GM19324 (cell line): ENCODE measurements around the gene KIFAP3.

Experiments
- ATAC-seq: cut with Tn5 transposase; IDR thresholded peaks from one replicate; pipeline ENCODE4 v1.9.1; 2021; ENCODE audit warnings: mild to moderate bottlenecking, moderate library complexity; ENCODE audit not compliant: unreplicated experiment, low FRiP score

KIFAP3 gene

GRCh38 chr1:169999331-169999741 lies 75.2 kb downstream of the KIFAP3 start:
- no peak for ATAC-seq

DNA sequence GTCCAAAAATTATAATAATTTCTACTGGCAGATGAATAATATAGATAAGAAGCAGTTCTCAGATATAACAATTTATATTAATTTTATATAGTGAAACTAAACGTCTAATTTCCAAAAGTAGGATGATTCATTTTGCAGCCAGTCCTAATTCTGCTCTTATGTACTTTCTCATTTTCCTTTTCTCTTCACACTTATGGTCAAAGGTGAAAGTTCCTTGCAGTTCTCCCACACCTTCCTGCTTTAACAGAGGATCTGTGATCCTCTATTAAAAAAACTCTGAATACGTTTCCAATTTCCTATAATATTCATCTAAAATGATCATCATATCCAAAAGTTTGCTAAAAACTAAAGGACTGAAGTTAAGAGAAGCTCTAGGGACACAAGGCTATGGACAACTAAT lies 78.5 kb downstream of the KIFAP3 start:
- no peak for ATAC-seq

DNA sequence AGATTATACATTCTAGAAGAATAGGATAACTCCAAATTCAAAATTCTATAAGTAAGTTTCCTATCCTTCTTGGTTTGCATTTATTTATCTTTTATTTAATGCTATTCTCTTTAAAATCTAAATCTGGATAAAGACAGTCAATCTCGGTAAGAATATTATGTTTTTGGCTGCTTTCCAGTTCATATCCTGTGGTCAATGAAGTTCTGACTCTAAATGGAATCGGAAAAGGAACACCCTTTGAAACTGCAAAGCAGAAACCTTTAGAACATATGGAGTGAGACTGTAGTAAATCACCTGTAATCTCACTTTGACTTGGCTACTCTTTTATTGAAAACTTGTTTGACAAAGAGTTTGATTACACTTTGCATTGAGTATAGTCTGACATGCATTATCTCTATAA lies 85.2 kb downstream of the KIFAP3 start:
- no peak for ATAC-seq

DNA sequence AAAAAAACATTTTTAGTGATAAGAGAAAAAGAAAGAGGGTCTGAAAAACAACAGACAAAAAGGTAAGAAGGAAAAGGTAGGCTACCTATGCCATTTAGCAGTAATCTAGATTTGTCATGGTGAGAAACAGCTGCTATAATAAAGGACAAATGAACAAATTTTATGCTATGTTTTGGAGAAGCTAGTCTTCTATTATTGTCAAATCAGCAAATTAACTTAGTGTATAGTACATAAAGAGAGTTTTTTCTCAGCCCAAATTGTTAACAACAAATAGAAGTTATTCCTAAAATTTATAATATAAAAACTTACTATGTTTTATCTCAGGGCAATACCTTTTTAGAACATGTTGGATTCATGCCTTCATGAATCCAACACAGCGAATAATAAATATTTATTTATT lies 88.7 kb downstream of the KIFAP3 start:
- no peak for ATAC-seq

GRCh38 chr1:169974067-169974466 lies 100.4 kb downstream of the KIFAP3 start:
- no peak for ATAC-seq

GRCh38 chr1:169970114-169970513 lies 104.4 kb downstream of the KIFAP3 start:
- ATAC-seq = no peak

DNA sequence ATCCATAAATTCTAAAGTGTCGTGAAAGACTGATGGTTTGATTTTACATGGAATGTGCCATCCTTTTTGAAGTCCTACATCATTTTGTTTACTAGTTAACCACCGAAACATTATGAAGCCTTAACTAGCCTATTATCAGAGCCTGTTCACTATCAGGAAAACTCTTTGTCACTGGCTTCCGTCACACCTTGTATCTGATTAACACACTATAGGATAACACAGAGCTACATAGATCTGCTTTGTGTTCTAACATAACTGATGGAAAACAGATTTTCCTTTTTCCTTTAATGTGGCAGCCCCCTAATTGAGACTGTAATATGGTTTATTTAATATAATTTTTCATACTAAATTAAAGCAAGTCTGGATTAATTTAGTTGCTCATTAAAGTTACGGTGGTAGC lies 106.3 kb downstream of the KIFAP3 start:
- ATAC-seq = no peak

- ATAC-seq = no peak
Observed at GRCh38 chr1:169964206-169964605, 110.3 kb downstream of the KIFAP3 start.

DNA sequence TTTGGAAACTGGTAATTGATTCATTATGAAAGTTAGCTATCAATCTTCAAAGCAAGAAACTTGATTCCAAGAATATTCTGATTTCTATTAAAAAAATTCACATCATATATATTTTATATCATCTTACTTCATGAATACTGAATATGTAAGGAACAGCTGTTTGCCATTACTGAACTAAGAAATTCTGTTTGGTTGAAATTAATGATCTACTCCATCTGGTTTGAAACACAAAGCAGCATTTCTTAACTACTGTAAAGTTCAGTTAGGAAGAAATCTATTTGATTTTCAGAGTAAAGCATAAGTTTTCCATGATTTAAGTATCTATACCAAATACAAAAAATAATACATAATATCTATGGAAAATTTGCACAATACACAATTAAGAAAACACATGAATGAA lies 114.8 kb downstream of the KIFAP3 start:
- ATAC-seq = no peak

- no peak for ATAC-seq
Observed at GRCh38 chr1:169958987-169959386, 115.5 kb downstream of the KIFAP3 start.

GRCh38 chr1:169957884-169958283 lies 116.6 kb downstream of the KIFAP3 start:
- no peak for ATAC-seq

DNA sequence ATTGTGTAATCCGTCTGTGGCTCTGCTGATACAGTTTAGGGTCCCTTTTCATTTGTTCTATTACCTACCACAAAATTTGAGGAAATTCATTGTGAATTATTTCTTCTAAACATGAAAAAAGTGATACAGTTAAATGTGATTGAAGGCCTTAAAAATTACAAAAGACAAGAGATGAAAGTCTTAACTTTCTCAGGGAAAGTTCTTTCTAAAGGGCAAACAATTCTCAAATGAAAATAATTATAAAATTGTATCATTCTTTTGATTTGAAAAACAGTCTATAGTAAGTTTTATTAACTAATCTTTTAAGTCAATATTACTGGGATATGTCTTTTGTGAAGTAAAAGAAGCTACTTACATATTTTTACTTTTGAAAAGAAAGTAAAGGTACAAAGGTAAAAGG lies 123.4 kb downstream of the KIFAP3 start:
- no peak for ATAC-seq

GRCh38 chr1:169949139-169949538 lies 125.4 kb downstream of the KIFAP3 start:
- no peak for ATAC-seq

GRCh38 chr1:169946206-169946605 lies 128.3 kb downstream of the KIFAP3 start:
- ATAC-seq = no peak

GRCh38 chr1:169945181-169945580 lies 129.3 kb downstream of the KIFAP3 start:
- no peak for ATAC-seq

DNA sequence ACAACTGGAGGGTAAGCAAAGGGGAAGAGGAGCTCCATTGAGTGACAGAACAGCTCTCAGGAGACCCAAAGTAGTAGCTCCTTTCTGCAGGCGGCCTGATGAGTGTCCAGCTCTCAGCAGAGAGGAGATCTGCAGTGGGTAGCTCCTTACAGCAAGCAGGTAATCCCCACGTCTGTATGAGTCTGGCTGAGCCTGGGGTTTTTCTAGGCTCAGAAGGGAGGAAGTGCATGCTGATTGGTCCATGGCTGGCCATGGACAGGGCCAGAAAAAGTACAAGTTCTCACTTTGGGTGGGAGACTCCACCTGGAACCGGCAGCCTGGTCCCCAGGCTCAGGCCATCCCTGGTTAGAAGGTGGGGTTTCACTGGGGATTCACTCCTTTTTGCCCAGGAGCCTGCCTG lies 129.9 kb downstream of the KIFAP3 start:
- no peak for ATAC-seq

- no peak for ATAC-seq
Observed at GRCh38 chr1:169943963-169944526, 130.4 kb downstream of the KIFAP3 start.

GRCh38 chr1:169941982-169942830 lies 132.3 kb downstream of the KIFAP3 start:
- ATAC-seq = no peak

DNA sequence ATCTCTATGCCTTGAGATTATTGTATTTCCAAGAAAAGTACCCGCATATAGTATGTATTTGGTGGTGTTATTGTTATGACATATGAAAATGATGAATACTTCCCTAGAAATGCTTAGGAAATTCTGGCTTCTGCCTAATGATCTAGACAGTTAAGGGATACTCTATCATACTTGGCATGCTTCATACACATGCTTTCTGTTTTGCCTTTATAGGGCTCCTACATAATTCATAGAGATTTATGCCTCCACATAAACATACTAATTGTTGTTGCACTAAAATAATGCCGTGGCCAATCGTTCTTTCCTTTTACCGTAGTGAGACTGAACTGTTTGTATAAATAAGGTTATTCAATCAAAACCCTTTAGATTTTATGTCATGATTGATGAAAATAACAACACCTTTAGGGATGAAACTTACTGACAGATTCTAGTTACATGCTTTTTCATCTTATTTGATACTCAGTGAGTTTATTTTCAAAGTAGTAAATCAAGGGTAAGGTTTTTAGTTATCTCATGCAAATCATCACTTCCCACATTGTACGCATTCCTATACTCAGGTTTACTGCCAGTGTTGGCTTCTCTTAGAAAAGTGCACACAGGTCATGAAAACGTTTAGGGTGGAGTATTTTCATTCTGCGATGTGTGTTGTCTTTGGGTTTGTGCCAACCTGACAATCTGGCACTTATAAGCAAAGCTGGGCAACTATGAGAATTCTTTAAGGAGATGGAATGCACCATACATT lies 140.3 kb downstream of the KIFAP3 start:
- ATAC-seq = no peak

GRCh38 chr1:169931795-169932231 lies 142.7 kb downstream of the KIFAP3 start:
- ATAC-seq = no peak

DNA sequence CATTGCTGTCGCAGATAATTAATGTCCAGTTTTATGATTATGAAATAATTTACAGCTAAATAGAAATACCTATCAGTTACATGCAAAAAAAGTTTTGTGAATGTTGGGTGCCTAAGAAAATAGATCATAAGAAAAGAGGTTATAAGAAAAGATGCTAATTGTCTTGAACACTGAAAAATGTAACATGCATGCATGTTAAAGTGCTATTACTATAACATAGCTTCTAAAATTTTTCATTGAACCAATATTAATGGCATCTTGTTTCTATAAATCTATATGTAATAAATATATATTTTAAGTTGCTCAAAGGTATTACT lies 145.3 kb downstream of the KIFAP3 start:
- ATAC-seq = no peak
